HepG2 (cell line): ENCODE data around the gene SMAD1. TPM values are rescaled to one million over a fixed set of nuclear protein-coding genes. Genes with fewer than 3 reads are reported as not detected.

Source experiments
- ATAC-seq: fragments of 200-7000 bp; cut with Tn5 transposase; 3 replicates; pipeline ENCODE4 v1.9.1; 2020; ENCODE audit warnings: mild to moderate bottlenecking, moderate library complexity
- BruUV-seq: library from RNA; stranded (reverse); fragments of 400-500 nt; replicated peaks from 2 replicates; lab custom pipeline; 2021; lab: Mats Ljungman, UMichigan
- CTCF ChIA-PET: fragments of 300-600 bp; formaldehyde crosslinking; extraction: SDS; loops from one replicate; lab custom pipeline; 2021; ENCODE audit warnings: low total read pairs, inconsistent platforms, low intra/inter-chr PET ratio; lab: Yijun Ruan, JAX
- POLR2A ChIA-PET: fragments of 350-600 bp; sonication (Branson Sonifier 250); formaldehyde crosslinking; loops from one replicate; lab custom pipeline; 2020; ENCODE audit warnings: antibody characterized with exemption, inconsistent platforms; lab: Yijun Ruan, JAX
- DNase-seq: peaks from one replicate; pipeline ENCODE4 v3.0.0-alpha.2; 2015; ENCODE audit warnings: low spot score
- FAIRE-seq: peaks from 3 replicates; lab custom pipeline; 2011; peaks lifted over from hg19 to GRCh38; lab: Jason Lieb, UNC
- H2AFZ ChIP-seq: one replicate; pipeline ENCODE4 v1.6.1; 2011; ENCODE audit warnings: low read length, inconsistent platforms
- H3K27ac ChIP-seq: fragments of 300-600 bp; 3 replicates; pipeline ENCODE4 v1.8.0; 2011; ENCODE audit warnings: mixed run types, mild to moderate bottlenecking, mixed read lengths, low read length, inconsistent platforms; ENCODE audit not compliant: insufficient read depth; ENCODE audit errors: extremely low read length
- H3K27me3 ChIP-seq, 2 experiments: fragments of 200-600 bp in 1 of 2; 2 replicates in 1 of 2; 3 replicates in 1 of 2; pipeline versions ENCODE4 v1.6.0 to v1.8.0; 2011; ENCODE audit warnings: low read length in 2 of 2, mild to moderate bottlenecking in 2 of 2, moderate library complexity in 2 of 2, inconsistent platforms in 1 of 2; ENCODE audit not compliant: insufficient read depth in 2 of 2, control insufficient read depth in 1 of 2
- H3K36me3 ChIP-seq, 2 experiments: fragments of 200-600 bp in 1 of 2; replicated peaks in 1 of 2; 2 replicates in 1 of 2; 3 replicates in 1 of 2; pipeline versions ENCODE4 v1.5.1 to v1.8.0; 2011; ENCODE audit warnings: low read length in 2 of 2, inconsistent platforms in 1 of 2; ENCODE audit not compliant: insufficient read depth in 2 of 2, control insufficient read depth in 1 of 2
- H3K4me1 ChIP-seq: 2 replicates; pipeline ENCODE4 v1.5.1; 2012; ENCODE audit warnings: low read length, inconsistent platforms; ENCODE audit not compliant: insufficient read depth
- H3K4me2 ChIP-seq: 2 replicates; pipeline ENCODE4 v1.6.0; 2011; ENCODE audit warnings: low read depth, low read length, inconsistent platforms
- H3K4me3 ChIP-seq, 3 experiments: fragments of 200-600 bp in 1 of 3; sonication (generic), shearing (Covaris generic) in 1 of 3; replicated peaks in 1 of 3; 2 replicates each; pipeline ENCODE4 v1.5.1; 2011 to 2016; ENCODE audit warnings: low read length in 3 of 3, inconsistent platforms in 2 of 3, low read depth in 2 of 3, mild to moderate bottlenecking in 2 of 3, control low read depth in 1 of 3, mixed read lengths in 1 of 3; ENCODE audit not compliant: insufficient read depth in 1 of 3
- H3K79me2 ChIP-seq: one replicate; pipeline ENCODE4 v1.6.1; 2011; ENCODE audit warnings: low read length, inconsistent platforms; ENCODE audit not compliant: insufficient read depth
- H3K9ac ChIP-seq: 2 replicates; pipeline ENCODE4 v1.6.0; 2011; ENCODE audit warnings: mild to moderate bottlenecking, low read depth, low read length, inconsistent platforms; ENCODE audit not compliant: insufficient read depth
- H3K9me3 ChIP-seq: 2 replicates; pipeline ENCODE4 v1.5.1; 2012; ENCODE audit warnings: mild to moderate bottlenecking, low read length
- H4K20me1 ChIP-seq: 2 replicates; pipeline ENCODE4 v1.6.0; 2011; ENCODE audit warnings: inconsistent platforms, mild to moderate bottlenecking, low read length, moderate library complexity; ENCODE audit not compliant: insufficient read depth
- BRF2 ChIP-seq: sonication (generic); formaldehyde crosslinking; IDR thresholded peaks from 2 replicates; pipeline ENCODE4 v1.8.1; 2022; ENCODE audit warnings: mild to moderate bottlenecking, missing genetic modification reagents
- CEBPG ChIP-seq: IDR thresholded peaks from 2 replicates; pipeline ENCODE4 v1.6.1; 2016
- HMGXB4 ChIP-seq, 2 experiments: sonication (generic) in 1 of 2; formaldehyde crosslinking in 1 of 2; IDR thresholded peaks; 2 replicates each; pipeline versions ENCODE4 v1.4.0 to v1.6.1; 2018 to 2020; ENCODE audit warnings: missing genetic modification reagents in 2 of 2, borderline replicate concordance in 1 of 2, low read depth in 1 of 2, mild to moderate bottlenecking in 1 of 2, missing biosample characterization in 1 of 2
- KDM2A ChIP-seq: sonication (generic); formaldehyde crosslinking; IDR thresholded peaks from 2 replicates; pipeline ENCODE4 v1.4.0; 2020; ENCODE audit warnings: low read depth, missing genetic modification reagents, borderline replicate concordance
- KMT2A ChIP-seq: sonication (generic); formaldehyde crosslinking; IDR thresholded peaks from 2 replicates; pipeline ENCODE4 v1.4.0; 2020; ENCODE audit warnings: missing genetic modification reagents
- PHF8 ChIP-seq: sonication (generic); formaldehyde crosslinking; IDR thresholded peaks from 2 replicates; pipeline ENCODE4 v1.5.0; 2020; ENCODE audit warnings: missing genetic modification reagents
- REPIN1 ChIP-seq: sonication (generic); formaldehyde crosslinking; IDR thresholded peaks from 2 replicates; pipeline ENCODE4 v1.8.0; 2022; ENCODE audit warnings: missing genetic modification reagents, low read depth, mild to moderate bottlenecking, borderline replicate concordance
- SRSF1 ChIP-seq: fragments of 200-400 bp; formaldehyde crosslinking; optimal IDR thresholded peaks from 2 replicates; pipeline ENCODE3; 2017; ENCODE audit warnings: mild to moderate bottlenecking, low read depth, low read length, moderate library complexity
- ZFY ChIP-seq: sonication (generic); formaldehyde crosslinking; IDR thresholded peaks from 2 replicates; pipeline ENCODE4 v1.4.0; 2020; ENCODE audit warnings: missing genetic modification reagents
- WGBS: methylation state at CpG from one replicate; pipeline ENCODE4 v1.1.6; 2017; ENCODE audit warnings: low lambda C conversion rate; 5-methylcytosine and 5-hydroxymethylcytosine counted together
- in situ Hi-C: cut with HindIII; loops from 2 replicates; pipeline ENCODE4 v1.10.0; 2017; ENCODE audit warnings: low pct_unique_long_range_greater_than_20kb; ENCODE audit not compliant: extremely low pct_ligation_motif_present
- intact Hi-C: fragments of 100-400 bp; cut with micrococcal nuclease; formaldehyde crosslinking; loops from one replicate; pipeline ENCODE4 v1.10.0; 2022; ENCODE audit not compliant: unreplicated experiment
- polyA plus RNA-seq, 8 experiments: library from polyadenylated mRNA; depleted of rRNA in 3 of 8; stranded (reverse) in 7 of 8; unstranded in 1 of 8; fragments of >200 nt; fragmentation: Illumina TruSeq in 4 of 8; extraction: Trizol in 4 of 8; gene quantifications; 2 replicates each; pipeline versions ENCODE4 v1.2.1 to v1.2.3, GENCODE V29; 2011 to 2016; ENCODE audit warnings: low read depth in 4 of 8, missing spikeins in 1 of 8, mixed read lengths in 1 of 8; ENCODE audit not compliant: insufficient read depth in 1 of 8
- total RNA-seq, 5 experiments: library from RNA; depleted of rRNA; stranded (reverse); fragments of >200 nt; fragmentation: Illumina TruSeq; extraction: Trizol; gene quantifications; 2 replicates each; pipeline ENCODE4 v1.2.3, GENCODE V29; 2016; ENCODE audit warnings: low read depth in 1 of 5
- TF ChIP-seq, protein P1 (sequence below): sonication (generic); formaldehyde crosslinking; IDR thresholded peaks from 2 replicates; pipeline ENCODE4 v1.4.0; 2020; ENCODE audit warnings: missing genetic modification reagents

SMAD1 gene
- total and polyA plus RNA-seq, 2 of the 13 experiments (the other 11 are each of a cell fraction or from before 2014, with no cell fraction given), result 12.7 to 16.6 TPM

DNA sequence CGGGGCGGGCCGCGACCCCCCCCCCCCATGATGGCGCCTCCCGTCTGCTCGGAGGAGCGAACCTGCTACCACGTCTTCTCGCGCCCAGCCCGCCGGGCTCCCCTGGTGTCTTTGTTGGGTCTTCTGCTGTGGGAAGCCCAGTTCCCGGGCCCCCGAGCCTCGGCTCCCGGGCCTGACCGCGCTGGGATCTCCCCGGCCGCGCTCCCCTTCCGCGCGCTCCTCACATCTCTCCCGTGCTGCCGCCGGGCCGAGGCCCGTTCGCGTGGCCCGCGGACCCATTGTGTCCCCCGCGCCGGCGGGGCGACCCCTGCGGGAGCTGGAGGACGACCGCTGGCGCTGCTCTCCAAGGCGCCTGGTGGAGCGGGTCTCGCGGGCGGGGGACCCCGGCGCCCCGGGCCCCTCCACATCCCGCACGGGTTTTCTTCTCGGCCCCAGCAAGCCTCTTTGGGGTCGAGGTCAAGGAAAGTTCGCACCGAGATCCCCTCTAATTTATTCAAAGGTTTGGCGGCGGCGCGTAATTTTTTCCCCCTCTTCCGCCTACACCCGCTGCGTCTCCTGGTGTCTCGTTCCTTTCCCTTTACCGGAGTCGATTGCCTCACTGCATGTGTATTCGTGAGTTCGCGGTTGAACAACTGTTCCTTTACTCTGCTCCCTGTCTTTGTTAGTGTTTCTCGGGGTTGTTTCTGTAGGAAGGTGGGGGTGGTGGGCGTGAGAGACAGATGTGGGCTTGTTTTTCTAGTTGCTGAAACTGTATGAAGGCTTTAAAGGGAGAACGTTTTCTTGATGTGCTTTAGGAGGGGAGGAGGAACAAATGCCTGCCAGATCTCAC is 770 bp downstream of the SMAD1 start:
- in situ Hi-C loops (no loop called here), intact Hi-C loops (loop anchor here (2.0 to 5.0 kb wide), 5 partner anchors 16 to 300 kb away; partner anchors contain the start of genes MMAA and OTUD4)
- BruUV-seq, result TSS peak; percentile 81
- CTCF ChIA-PET, result no interaction called here
- H3K4me3 ChIP-seq, result peak overlapping the region; percentile 81 to 83 (median 82)
- POLR2A ChIA-PET, result interaction anchor here (0.8 to 1.4 kb wide), 2 partner anchors 10 to 11 kb away, joined by 3 to 4 read pairs; no protein-coding TSS in a partner anchor
- no peaks in the 10 kb centered on the region for H3K9me3 ChIP-seq
- WGBS, result 0% methylated on average over 18 of the region's 73 CpGs
- peaks cover 36% of the 10 kb centered on the region for H3K79me2 ChIP-seq
- DNase-seq, result peak; percentile 61
- H3K4me1 ChIP-seq, result peaks cover 47% of the 10 kb centered on the region
- H2AFZ ChIP-seq, result peak overlapping the region; percentile 83
- ATAC-seq, result peak; percentile 72
- H3K27ac ChIP-seq, result peak overlapping the region; percentile 89
- H4K20me1 ChIP-seq, result no peaks in the 10 kb centered on the region
- H3K9ac ChIP-seq, result peak overlapping the region; percentile 86
- peak overlapping the region; percentile 95 for H3K4me2 ChIP-seq
- H3K36me3 ChIP-seq, result no peaks in the 10 kb centered on the region
- no peak for FAIRE-seq
- no peaks in the 10 kb centered on the region; a peak in 1 of 5 replicates for H3K27me3 ChIP-seq
- TF ChIP-seq, protein P1, sequence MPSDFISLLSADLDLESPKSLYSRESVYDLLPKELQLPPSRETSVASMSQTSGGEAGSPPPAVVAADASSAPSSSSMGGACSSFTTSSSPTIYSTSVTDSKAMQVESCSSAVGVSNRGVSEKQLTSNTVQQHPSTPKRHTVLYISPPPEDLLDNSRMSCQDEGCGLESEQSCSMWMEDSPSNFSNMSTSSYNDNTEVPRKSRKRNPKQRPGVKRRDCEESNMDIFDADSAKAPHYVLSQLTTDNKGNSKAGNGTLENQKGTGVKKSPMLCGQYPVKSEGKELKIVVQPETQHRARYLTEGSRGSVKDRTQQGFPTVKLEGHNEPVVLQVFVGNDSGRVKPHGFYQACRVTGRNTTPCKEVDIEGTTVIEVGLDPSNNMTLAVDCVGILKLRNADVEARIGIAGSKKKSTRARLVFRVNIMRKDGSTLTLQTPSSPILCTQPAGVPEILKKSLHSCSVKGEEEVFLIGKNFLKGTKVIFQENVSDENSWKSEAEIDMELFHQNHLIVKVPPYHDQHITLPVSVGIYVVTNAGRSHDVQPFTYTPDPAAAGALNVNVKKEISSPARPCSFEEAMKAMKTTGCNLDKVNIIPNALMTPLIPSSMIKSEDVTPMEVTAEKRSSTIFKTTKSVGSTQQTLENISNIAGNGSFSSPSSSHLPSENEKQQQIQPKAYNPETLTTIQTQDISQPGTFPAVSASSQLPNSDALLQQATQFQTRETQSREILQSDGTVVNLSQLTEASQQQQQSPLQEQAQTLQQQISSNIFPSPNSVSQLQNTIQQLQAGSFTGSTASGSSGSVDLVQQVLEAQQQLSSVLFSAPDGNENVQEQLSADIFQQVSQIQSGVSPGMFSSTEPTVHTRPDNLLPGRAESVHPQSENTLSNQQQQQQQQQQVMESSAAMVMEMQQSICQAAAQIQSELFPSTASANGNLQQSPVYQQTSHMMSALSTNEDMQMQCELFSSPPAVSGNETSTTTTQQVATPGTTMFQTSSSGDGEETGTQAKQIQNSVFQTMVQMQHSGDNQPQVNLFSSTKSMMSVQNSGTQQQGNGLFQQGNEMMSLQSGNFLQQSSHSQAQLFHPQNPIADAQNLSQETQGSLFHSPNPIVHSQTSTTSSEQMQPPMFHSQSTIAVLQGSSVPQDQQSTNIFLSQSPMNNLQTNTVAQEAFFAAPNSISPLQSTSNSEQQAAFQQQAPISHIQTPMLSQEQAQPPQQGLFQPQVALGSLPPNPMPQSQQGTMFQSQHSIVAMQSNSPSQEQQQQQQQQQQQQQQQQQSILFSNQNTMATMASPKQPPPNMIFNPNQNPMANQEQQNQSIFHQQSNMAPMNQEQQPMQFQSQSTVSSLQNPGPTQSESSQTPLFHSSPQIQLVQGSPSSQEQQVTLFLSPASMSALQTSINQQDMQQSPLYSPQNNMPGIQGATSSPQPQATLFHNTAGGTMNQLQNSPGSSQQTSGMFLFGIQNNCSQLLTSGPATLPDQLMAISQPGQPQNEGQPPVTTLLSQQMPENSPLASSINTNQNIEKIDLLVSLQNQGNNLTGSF, result no peak
- TF ChIP-seq ZFY (CRISPR knock-in tag) (peak; percentile 69), KDM2A (CRISPR knock-in tag) (peak; percentile 51; the same call in 1 of the 2 replicates), PHF8 (CRISPR knock-in tag) (peak; percentile 65), HMGXB4 (CRISPR knock-in tag; IDR thresholded peaks at IDR 0.05; ENCODE audit: borderline replicate concordance in 1 of 2, low read depth in 1 of 2) (peak in 1 of 2 experiments; percentile 77; a peak in 3 of 4 replicates), BRF2 (CRISPR knock-in tag) (0 out of 2 replicates have a peak, but pooled peaks have one; percentile 39), SRSF1 (peak; percentile 40), KMT2A (CRISPR knock-in tag) (peak; percentile 54; the same call in 1 of the 2 replicates), CEBPG (CRISPR knock-in tag) (peak; percentile 76), REPIN1 (CRISPR knock-in tag) (0 out of 2 replicates have a peak, but pooled peaks have one; percentile 34)
